GM12873 (cell line): ENCODE data around the gene HAUS5.

Experiments used
- CTCF ChIP-seq: IDR thresholded peaks from 2 replicates; pipeline ENCODE4 v1.5.1; 2012; ENCODE audit warnings: low read depth, mild to moderate bottlenecking, moderate library complexity, low read length, control low read depth; ENCODE audit not compliant: insufficient read depth; ENCODE audit errors: missing control alignments

Gene HAUS5

GRCh38 chr19:35577918-35578317, 34.6 kb upstream of the HAUS5 start:
- no peak for TF ChIP-seq CTCF

GRCh38 chr19:35578707-35579106, 33.8 kb upstream of the HAUS5 start:
- TF ChIP-seq CTCF, result no peak

- TF ChIP-seq CTCF, result no peak
Measured at GRCh38 chr19:35582760-35583159, 29.8 kb upstream of the HAUS5 start.

- no peak for TF ChIP-seq CTCF
Measured at GRCh38 chr19:35585848-35586247, 26.7 kb upstream of the HAUS5 start, which contains the start of gene PMIS2. PMIS2 (plus strand) TSS chr19:35586173; CDS start chr19:35586260, 87 bp downstream.

- TF ChIP-seq CTCF, result no peak
Measured at GRCh38 chr19:35587321-35587720, 25.2 kb upstream of the HAUS5 start.

- TF ChIP-seq CTCF, result no peak
Measured at GRCh38 chr19:35590875-35591274, 21.7 kb upstream of the HAUS5 start.

GRCh38 chr19:35592226-35592625, 20.3 kb upstream of the HAUS5 start:
- peak; percentile 81 for TF ChIP-seq CTCF
